HuH-7.5 (cell line): ENCODE measurements around the gene ZNF774.
A peak's percentile ranks its signal among the peaks of the same experiment; 100 is the strongest.
"Not testable (repeated sequence)": the region's sequence is repeated elsewhere in the genome, so short reads cannot be mapped to it uniquely, and the experiment has no call there.

Experiments
- DNase-seq: peaks from one replicate; pipeline ENCODE4 v3.0.0; 2011; ENCODE audit warnings: low spot score

The ZNF774 gene

GRCh38 chr15:90352107-90352893 is at the start of gene ZNF774:
TSS of gene ZNF774 (plus strand) at chr15:90352284. CDS start at chr15:90354661, 2,377 bp downstream.
- DNase-seq = peak; percentile 99

GRCh38 chr15:90305355-90305754 is 46.7 kb upstream of the ZNF774 start:
- not testable (repeated sequence) for DNase-seq

- no peak for DNase-seq
Measured at GRCh38 chr15:90305932-90306331, 46.2 kb upstream of the ZNF774 start.

GRCh38 chr15:90306560-90306959 is 45.5 kb upstream of the ZNF774 start:
- DNase-seq = no peak

GRCh38 chr15:90307661-90308060 is 44.4 kb upstream of the ZNF774 start:
- no peak for DNase-seq

GRCh38 chr15:90309020-90309419 is 43.1 kb upstream of the ZNF774 start:
- no peak for DNase-seq

GRCh38 chr15:90315278-90315982 is 36.7 kb upstream of the ZNF774 start:
- DNase-seq = no peak

- no peak for DNase-seq
Measured at GRCh38 chr15:90316139-90316538, 35.9 kb upstream of the ZNF774 start.

- DNase-seq = no peak
Measured at GRCh38 chr15:90318591-90318990, 33.5 kb upstream of the ZNF774 start.

- DNase-seq = peak; percentile 78
Measured at GRCh38 chr15:90320062-90320884, 31.8 kb upstream of the ZNF774 start.

- no peak for DNase-seq
Measured at GRCh38 chr15:90320885-90321278, 31.2 kb upstream of the ZNF774 start.

- no peak for DNase-seq
Measured at GRCh38 chr15:90322538-90322937, 29.5 kb upstream of the ZNF774 start.

GRCh38 chr15:90325726-90326125 is 26.4 kb upstream of the ZNF774 start:
- no peak for DNase-seq

- no peak for DNase-seq
Measured at GRCh38 chr15:90326441-90326840, 25.6 kb upstream of the ZNF774 start.

GRCh38 chr15:90327311-90327710 is 24.8 kb upstream of the ZNF774 start:
- DNase-seq = no peak

GRCh38 chr15:90334304-90334731 is 17.8 kb upstream of the ZNF774 start:
- no peak for DNase-seq

- no peak for DNase-seq
Measured at GRCh38 chr15:90336705-90337141, 15.4 kb upstream of the ZNF774 start.

- DNase-seq = no peak
Measured at GRCh38 chr15:90337256-90337655, 14.8 kb upstream of the ZNF774 start.

- no peak for DNase-seq
Measured at GRCh38 chr15:90338532-90338931, 13.6 kb upstream of the ZNF774 start.

GRCh38 chr15:90340345-90340744 is 11.7 kb upstream of the ZNF774 start:
- DNase-seq = no peak

- no peak for DNase-seq
Measured at GRCh38 chr15:90343302-90343790, 8.7 kb upstream of the ZNF774 start.

GRCh38 chr15:90344662-90345061 is 7.4 kb upstream of the ZNF774 start:
- DNase-seq = no peak
